GM21423 (cell line): Measurements from ENCODE around the gene OR2T3.
"Not testable (repeated sequence)": the region's sequence is repeated elsewhere in the genome, so short reads cannot be mapped to it uniquely, and the experiment has no call there.

ENCODE experiments used
- ATAC-seq: cut with Tn5 transposase; IDR thresholded peaks from one replicate; pipeline ENCODE4 v1.9.1; 2021; ENCODE audit warnings: mild to moderate bottlenecking, moderate library complexity; ENCODE audit not compliant: unreplicated experiment

Gene OR2T3

GRCh38 chr1:248471154-248471553 is 2.0 kb upstream of the OR2T3 start:
- no peak for ATAC-seq

- ATAC-seq, result not testable (repeated sequence)
Observed at GRCh38 chr1:248472111-248472510, 1.0 kb upstream of the OR2T3 start.

- ATAC-seq, result peak; percentile 52
Observed at GRCh38 chr1:248475660-248476059, 2.5 kb downstream of the OR2T3 start.

GRCh38 chr1:248481686-248482579 is 8.8 kb downstream of the OR2T3 start:
- peak; percentile 84 for ATAC-seq

- ATAC-seq, result not testable (repeated sequence)
Observed at GRCh38 chr1:248488289-248488688, 15.1 kb downstream of the OR2T3 start, which contains the start of gene OR2T5. Gene OR2T5, plus strand, starts transcription at chr1:248488589. Its CDS starts 0 bp downstream, at chr1:248488589.

- not testable (repeated sequence) for ATAC-seq
Observed at GRCh38 chr1:248496661-248497060, 23.5 kb downstream of the OR2T3 start.

GRCh38 chr1:248500305-248501035 is 27.3 kb downstream of the OR2T3 start:
- ATAC-seq, result not testable (repeated sequence)

- not testable (repeated sequence) for ATAC-seq
Observed at GRCh38 chr1:248507773-248508172, 34.6 kb downstream of the OR2T3 start, which contains the start of gene OR2G6. Gene OR2G6, plus strand, starts transcription at chr1:248508073. Its CDS starts 13,574 bp downstream, at chr1:248521647.

- not testable (repeated sequence) for ATAC-seq
Observed at GRCh38 chr1:248510217-248510616, 37.1 kb downstream of the OR2T3 start.

- no peak for ATAC-seq
Observed at GRCh38 chr1:248521856-248522255, 48.7 kb downstream of the OR2T3 start.
